Measurements from ENCODE around the gene HMCN2.

The HMCN2 gene

DNA sequence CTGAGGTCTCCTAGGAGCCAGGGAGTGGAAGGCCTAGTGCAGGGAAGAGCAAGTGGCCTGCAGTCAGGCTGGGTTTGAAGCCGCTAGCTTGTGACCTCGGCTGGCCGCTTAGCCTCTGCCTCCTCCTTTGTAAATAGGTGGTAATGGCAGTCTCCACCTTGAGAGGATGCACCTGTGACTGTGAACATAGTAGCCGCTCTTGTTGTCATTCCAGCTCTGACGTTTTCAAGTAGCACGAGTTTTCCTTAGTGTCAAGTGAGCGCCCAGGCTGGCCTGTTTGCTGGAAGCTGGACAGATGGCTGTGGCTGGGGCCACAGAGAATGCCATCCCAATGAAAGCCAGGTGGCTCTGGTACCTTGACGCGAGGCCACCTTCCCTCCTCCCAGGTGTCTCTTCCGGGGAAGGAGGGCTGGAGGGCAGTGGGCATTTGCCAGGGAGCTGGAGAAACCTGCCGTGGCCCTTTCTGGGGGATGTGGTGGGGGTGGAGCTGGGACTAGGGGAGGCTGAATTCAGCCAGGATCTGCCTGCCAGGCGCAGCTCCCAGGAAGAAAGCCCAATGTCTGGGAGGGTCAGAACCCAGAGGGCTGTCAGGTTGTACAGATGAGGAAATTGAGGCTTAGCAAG is 181.7 kb downstream of the HMCN2 start:
- no peak for ATAC-seq (replicated peaks)
- no peaks in the 10 kb centered on the region for H3K4me1 Mint-ChIP-seq (ENCODE audit: low read depth in 2 of 2)

DNA sequence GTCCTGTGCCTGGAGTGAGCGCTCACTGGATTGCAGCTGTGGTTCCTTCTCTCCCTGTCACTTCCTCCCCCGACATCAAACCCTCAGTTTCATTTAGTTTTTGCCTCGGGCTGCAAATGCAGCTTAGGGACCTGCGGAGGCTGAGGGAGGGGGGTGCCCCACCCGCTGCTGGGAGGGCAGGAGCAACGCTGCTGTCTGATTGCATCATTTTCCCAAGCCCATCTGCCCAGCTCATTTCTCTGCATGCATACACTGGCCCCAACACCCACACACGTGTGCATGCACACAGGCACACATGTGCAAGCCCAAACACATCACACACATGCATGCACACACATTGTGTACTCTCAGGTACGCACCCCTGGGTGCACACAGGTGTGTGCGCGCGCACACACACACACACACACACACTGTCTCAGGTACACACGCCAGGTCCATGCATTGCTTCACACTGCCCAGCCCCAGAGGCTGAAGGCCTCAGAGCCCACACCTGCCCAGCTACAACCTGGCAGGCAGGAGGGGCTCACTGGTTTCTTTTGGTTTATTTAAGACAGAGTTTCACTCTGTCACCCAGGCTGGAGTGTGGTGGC is 182.6 kb downstream of the HMCN2 start:
- peak overlapping the region in 1 of 2 donors; percentile 54 for H3K4me3 Mint-ChIP-seq
- H3K27me3 Mint-ChIP-seq = peaks cover 35 to 66% of the 10 kb centered on the region in 2 donors
- H3K9me3 Mint-ChIP-seq = no peaks in the 10 kb centered on the region
- no peak for DNase-seq
- peaks cover 2% of the 10 kb centered on the region for H3K36me3 Mint-ChIP-seq (ENCODE audit: insufficient read depth)
- H3K27ac Mint-ChIP-seq = no peak overlapping the region
- H3K4me1 Mint-ChIP-seq (ENCODE audit: low read depth in 2 of 2) = no peaks in the 10 kb centered on the region
- ATAC-seq (replicated peaks) = no peak

More for the DNA sequence above, 181.7 kb downstream of the HMCN2 start:
- no peak overlapping the region for H3K27ac Mint-ChIP-seq
- no peak for DNase-seq
- no peak overlapping the region for H3K4me3 Mint-ChIP-seq
- peaks cover 2% of the 10 kb centered on the region for H3K36me3 Mint-ChIP-seq (ENCODE audit: insufficient read depth)
- H3K9me3 Mint-ChIP-seq = no peaks in the 10 kb centered on the region
- H3K27me3 Mint-ChIP-seq = peaks cover 29 to 59% of the 10 kb centered on the region in 2 donors

- no peaks in the 10 kb centered on the region for H3K4me1 Mint-ChIP-seq (ENCODE audit: low read depth in 2 of 2)
- peaks cover 33 to 64% of the 10 kb centered on the region in 2 donors for H3K27me3 Mint-ChIP-seq
- no peak overlapping the region for H3K4me3 Mint-ChIP-seq
- no peak overlapping the region for H3K27ac Mint-ChIP-seq
- H3K9me3 Mint-ChIP-seq = no peaks in the 10 kb centered on the region
- DNase-seq = no peak
- peaks cover 2% of the 10 kb centered on the region for H3K36me3 Mint-ChIP-seq (ENCODE audit: insufficient read depth)
- no peak for ATAC-seq (replicated peaks)
Measured at GRCh38 chr9:130448771-130449603, 183.4 kb downstream of the HMCN2 start.

GRCh38 chr9:130450344-130451003 is 184.9 kb downstream of the HMCN2 start:
- ATAC-seq (replicated peaks) (no peak), DNase-seq (no peak)
- peaks cover 2% of the 10 kb centered on the region for H3K36me3 Mint-ChIP-seq (ENCODE audit: insufficient read depth)
- no peak overlapping the region for H3K4me3 Mint-ChIP-seq
- H3K9me3 Mint-ChIP-seq = no peaks in the 10 kb centered on the region
- H3K27ac Mint-ChIP-seq = no peak overlapping the region
- no peaks in the 10 kb centered on the region for H3K4me1 Mint-ChIP-seq (ENCODE audit: low read depth in 2 of 2)
- H3K27me3 Mint-ChIP-seq = peaks cover 33 to 61% of the 10 kb centered on the region in 2 donors

DNA sequence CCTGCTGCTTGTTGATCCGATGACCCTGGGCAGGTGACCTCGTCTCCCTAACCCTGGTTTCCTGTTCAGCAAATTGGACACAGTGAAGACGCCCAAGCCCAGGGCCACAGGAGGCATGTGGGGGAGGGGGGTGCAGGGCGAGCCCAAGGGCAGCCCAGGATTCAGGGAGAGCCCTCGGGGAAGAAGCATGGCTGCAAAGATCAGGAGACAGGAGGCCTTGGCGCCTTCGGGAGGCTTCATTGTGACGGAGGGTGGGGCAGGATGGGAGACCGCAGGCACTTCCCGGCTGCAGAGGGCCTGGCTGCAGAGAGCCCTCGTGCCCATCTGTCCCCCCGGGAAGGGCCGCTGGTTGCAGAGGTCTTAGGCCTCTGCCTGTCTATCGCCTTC is 185.4 kb downstream of the HMCN2 start:
- Mint-ChIP-seq H3K9me3 (no peaks in the 10 kb centered on the region), H3K27me3 (peaks cover 28 to 55% of the 10 kb centered on the region in 2 donors), H3K36me3 (ENCODE audit: insufficient read depth) (peaks cover 2% of the 10 kb centered on the region), H3K4me3 (no peak overlapping the region), H3K27ac (no peak overlapping the region), H3K4me1 (ENCODE audit: low read depth in 2 of 2) (no peaks in the 10 kb centered on the region)
- DNase-seq (no peak), ATAC-seq (replicated peaks) (no peak)

DNA sequence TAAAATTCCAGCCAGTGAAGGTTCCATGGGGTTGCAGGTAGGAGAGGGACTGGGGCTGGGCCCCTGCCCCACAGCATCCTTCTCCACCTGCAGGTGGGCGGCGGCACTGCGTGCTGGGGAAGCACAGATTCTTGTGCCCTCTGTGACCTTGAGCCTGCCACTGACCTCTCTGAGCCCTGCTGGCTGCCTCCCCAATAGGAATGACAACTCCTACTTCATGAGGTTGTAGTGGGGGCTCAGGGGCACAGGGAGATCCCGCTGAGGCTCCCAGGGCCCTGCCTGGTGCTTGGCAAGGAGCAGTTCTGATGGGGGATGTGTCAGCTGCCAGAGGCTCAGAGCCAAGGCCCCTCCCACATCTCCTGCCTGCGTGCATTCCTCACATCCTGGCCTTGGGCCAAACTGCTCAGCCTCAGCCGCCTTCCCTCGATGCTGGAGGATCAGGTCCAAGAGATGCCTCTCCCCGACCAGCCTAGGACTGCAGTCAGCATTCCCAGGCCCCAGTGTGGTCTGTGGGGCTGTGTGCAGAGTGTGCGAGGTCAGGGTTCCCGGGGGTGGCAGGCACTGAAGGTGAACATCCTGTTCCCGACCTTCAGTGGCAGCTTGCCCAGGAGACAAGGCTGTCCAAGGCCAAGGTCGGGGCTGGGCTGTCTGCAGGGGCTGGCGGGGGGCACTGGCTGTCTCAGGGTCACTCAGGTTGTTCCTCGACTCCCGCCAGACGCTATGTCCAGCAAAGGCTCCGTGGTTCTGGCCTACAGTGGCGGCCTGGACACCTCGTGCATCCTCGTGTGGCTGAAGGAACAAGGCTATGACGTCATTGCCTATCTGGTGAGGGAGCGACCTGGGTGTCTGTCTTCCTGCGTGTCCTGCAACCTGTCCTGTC is 186.2 kb downstream of the HMCN2 start:
- Mint-ChIP-seq H3K9me3 (no peaks in the 10 kb centered on the region), H3K36me3 (ENCODE audit: insufficient read depth) (peaks cover 2% of the 10 kb centered on the region), H3K4me1 (ENCODE audit: low read depth in 2 of 2) (no peaks in the 10 kb centered on the region), H3K27me3 (peaks cover 23 to 48% of the 10 kb centered on the region in 2 donors), H3K4me3 (no peak overlapping the region), H3K27ac (no peak overlapping the region)
- DNase-seq (no peak), ATAC-seq (replicated peaks) (no peak)

DNA sequence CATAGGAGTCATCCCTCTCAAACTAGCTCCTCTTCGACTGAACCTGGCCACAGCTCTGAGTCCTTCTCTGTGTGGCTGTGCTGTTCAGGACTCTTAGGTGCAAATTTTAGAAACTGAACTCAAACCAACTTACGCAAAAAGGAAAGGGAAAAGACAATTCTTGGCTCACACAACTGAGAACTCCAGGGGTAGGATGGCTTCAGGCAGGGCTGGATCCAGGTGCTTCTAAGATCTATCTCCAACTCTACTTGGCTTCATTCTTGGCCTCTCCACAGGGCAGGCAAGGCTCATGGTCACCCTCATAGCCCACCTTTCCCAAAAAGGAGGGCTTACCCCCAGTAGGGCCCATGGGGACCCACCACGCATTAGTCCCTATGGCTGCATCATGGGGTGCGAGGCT is 187.3 kb downstream of the HMCN2 start:
- no peaks in the 10 kb centered on the region for H3K4me1 Mint-ChIP-seq (ENCODE audit: low read depth in 2 of 2)
- DNase-seq (no peak), ATAC-seq (replicated peaks) (no peak)
- peaks cover 27 to 37% of the 10 kb centered on the region in 2 donors for H3K27me3 Mint-ChIP-seq
- no peak overlapping the region for H3K4me3 Mint-ChIP-seq
- H3K36me3 Mint-ChIP-seq (ENCODE audit: insufficient read depth) = no peaks in the 10 kb centered on the region
- no peak overlapping the region for H3K27ac Mint-ChIP-seq
- H3K9me3 Mint-ChIP-seq = no peaks in the 10 kb centered on the region

GRCh38 chr9:130453487-130453886 is 187.9 kb downstream of the HMCN2 start:
- no peak overlapping the region for H3K4me3 Mint-ChIP-seq
- H3K27me3 Mint-ChIP-seq = peaks cover 27 to 37% of the 10 kb centered on the region in 2 donors
- H3K36me3 Mint-ChIP-seq (ENCODE audit: insufficient read depth) = no peaks in the 10 kb centered on the region
- ATAC-seq (replicated peaks) = no peak
- no peaks in the 10 kb centered on the region for H3K9me3 Mint-ChIP-seq
- H3K4me1 Mint-ChIP-seq (ENCODE audit: low read depth in 2 of 2) = no peaks in the 10 kb centered on the region
- H3K27ac Mint-ChIP-seq = no peak overlapping the region
- DNase-seq = no peak

- Mint-ChIP-seq H3K9me3 (no peaks in the 10 kb centered on the region), H3K4me1 (ENCODE audit: low read depth in 2 of 2) (no peaks in the 10 kb centered on the region), H3K36me3 (ENCODE audit: insufficient read depth) (no peaks in the 10 kb centered on the region), H3K4me3 (no peak overlapping the region), H3K27me3 (peaks cover 31 to 42% of the 10 kb centered on the region in 2 donors), H3K27ac (no peak overlapping the region)
- DNase-seq (no peak), ATAC-seq (replicated peaks) (no peak)
Measured at GRCh38 chr9:130454096-130454811, 188.7 kb downstream of the HMCN2 start.

- H3K4me1 Mint-ChIP-seq (ENCODE audit: low read depth in 2 of 2) = no peaks in the 10 kb centered on the region
- no peak for ATAC-seq (replicated peaks)
Measured at GRCh38 chr9:130454812-130455325, 189.3 kb downstream of the HMCN2 start.

GRCh38 chr9:130458027-130458803 is 192.7 kb downstream of the HMCN2 start:
- no peaks in the 10 kb centered on the region for H3K9me3 Mint-ChIP-seq
- H3K27me3 Mint-ChIP-seq = peaks cover 31 to 51% of the 10 kb centered on the region in 2 donors
- H3K36me3 Mint-ChIP-seq (ENCODE audit: insufficient read depth) = peaks cover 3% of the 10 kb centered on the region
- H3K4me1 Mint-ChIP-seq (ENCODE audit: low read depth in 2 of 2) = peaks cover 0 to 7% of the 10 kb centered on the region in 2 donors
- DNase-seq = no peak
- no peak overlapping the region for H3K27ac Mint-ChIP-seq
- no peak overlapping the region for H3K4me3 Mint-ChIP-seq
- ATAC-seq (replicated peaks) = no peak

More at GRCh38 chr9:130454812-130455325, 189.3 kb downstream of the HMCN2 start:
- Mint-ChIP-seq H3K9me3 (no peaks in the 10 kb centered on the region), H3K27ac (no peak overlapping the region), H3K27me3 (peaks cover 34 to 48% of the 10 kb centered on the region in 2 donors), H3K36me3 (ENCODE audit: insufficient read depth) (no peaks in the 10 kb centered on the region), H3K4me3 (no peak overlapping the region)
- DNase-seq = no peak

- Mint-ChIP-seq H3K9me3 (no peaks in the 10 kb centered on the region), H3K4me3 (no peak overlapping the region), H3K27me3 (peaks cover 28 to 51% of the 10 kb centered on the region in 2 donors), H3K36me3 (ENCODE audit: insufficient read depth) (peaks cover 3% of the 10 kb centered on the region), H3K27ac (no peak overlapping the region), H3K4me1 (ENCODE audit: low read depth in 2 of 2) (peaks cover 0 to 7% of the 10 kb centered on the region in 2 donors)
- ATAC-seq (replicated peaks) (no peak), DNase-seq (no peak)
Measured at GRCh38 chr9:130458804-130459067, 193.2 kb downstream of the HMCN2 start.
